ENCODE data around the gene MARCHF5. TPM values are rescaled to one million over a fixed set of nuclear protein-coding genes. Genes with fewer than 3 reads are reported as not detected.

MARCHF5 gene
- total RNA-seq, 1 experiment from 2014 or later: 32.2 TPM

- DNase-seq (ENCODE audit: low spot score): no peak
- ChIA-PET POLR2A (interaction anchor here (0.5 kb wide), 1 partner anchor 445 kb away, joined by 3 read pairs; no protein-coding TSS in a partner anchor), CTCF (no interaction called here)
- ATAC-seq: no peak
- peaks cover 35% of the 10 kb centered on the region for H3K27me3 Mint-ChIP-seq (ENCODE audit: low read depth)
- no peaks in the 10 kb centered on the region for H3K9me3 Mint-ChIP-seq
- no peaks in the 10 kb centered on the region for H3K36me3 Mint-ChIP-seq
- peaks cover 36% of the 10 kb centered on the region for H3K4me1 Mint-ChIP-seq
- H3K4me3 Mint-ChIP-seq: peak overlapping the region; percentile 42
- no peak overlapping the region for H3K27ac Mint-ChIP-seq
- TF ChIP-seq EMX1 (CRISPR knock-in tag; IDR thresholded peaks at IDR 0.05) (no peak), ZNF232 (CRISPR knock-in tag; IDR thresholded peaks at IDR 0.05) (no peak), SOX15 (CRISPR knock-in tag; IDR thresholded peaks at IDR 0.05) (no peak), GABPB1 (CRISPR knock-in tag; IDR thresholded peaks at IDR 0.05) (no peak), ZNF423 (CRISPR knock-in tag; IDR thresholded peaks at IDR 0.05) (no peak), SMAD4 (CRISPR knock-in tag; IDR thresholded peaks at IDR 0.05) (no peak), ZMAT4 (CRISPR knock-in tag; IDR thresholded peaks at IDR 0.05) (no peak), RORB (CRISPR knock-in tag; IDR thresholded peaks at IDR 0.05) (no peak), ZNF512 (CRISPR knock-in tag; IDR thresholded peaks at IDR 0.05; ENCODE audit: borderline replicate concordance) (no peak), ZNF281 (CRISPR knock-in tag; IDR thresholded peaks at IDR 0.05) (no peak), CTCF (IDR thresholded peaks at IDR 0.05) (no peak), RELA (CRISPR knock-in tag; IDR thresholded peaks at IDR 0.05; ENCODE audit: borderline replicate concordance) (no peak), GTF2I (CRISPR knock-in tag; conservative IDR thresholded peaks at IDR 0.05) (no peak), TEAD4 (CRISPR knock-in tag; IDR thresholded peaks at IDR 0.05) (no peak)
Observed at GRCh38 chr10:92242380-92242779, 48.6 kb upstream of the MARCHF5 start.

- H3K27me3 Mint-ChIP-seq (ENCODE audit: low read depth): peaks cover 28% of the 10 kb centered on the region
- no peaks in the 10 kb centered on the region for H3K36me3 Mint-ChIP-seq
- H3K27ac Mint-ChIP-seq: peak overlapping the region; percentile 86
- POLR2A ChIA-PET: interaction anchor here (0.5 kb wide), 1 partner anchor 444 kb away, joined by 3 read pairs; no protein-coding TSS in a partner anchor
- ATAC-seq: peak; percentile 68
- no peaks in the 10 kb centered on the region for H3K9me3 Mint-ChIP-seq
- DNase-seq (ENCODE audit: low spot score): peak; percentile 40
- H3K4me3 Mint-ChIP-seq: peak overlapping the region; percentile 58
- H3K4me1 Mint-ChIP-seq: peaks cover 33% of the 10 kb centered on the region
- CTCF ChIA-PET: interaction anchor here (1.0 kb wide), 1 partner anchor 48 kb away, joined by 7 read pairs; the partner anchor contains the start of genes CPEB3 and MARCHF5
- TF ChIP-seq USF1 (CRISPR knock-in tag; IDR thresholded peaks at IDR 0.05) (no peak), JUN (CRISPR knock-in tag; IDR thresholded peaks at IDR 0.05) (no peak), E2F5 (CRISPR knock-in tag; IDR thresholded peaks at IDR 0.05) (no peak), E2F4 (CRISPR knock-in tag; IDR thresholded peaks at IDR 0.05; ENCODE audit: borderline replicate concordance, low read depth) (no peak), ZNF532 (CRISPR knock-in tag; IDR thresholded peaks at IDR 0.05; ENCODE audit: borderline replicate concordance) (no peak), ZMAT4 (CRISPR knock-in tag; IDR thresholded peaks at IDR 0.05) (no peak), CREB1 (CRISPR knock-in tag; IDR thresholded peaks at IDR 0.05) (no peak)
Observed at GRCh38 chr10:92242910-92243671, 47.9 kb upstream of the MARCHF5 start.
